HG02870 (cell line): ENCODE data around the gene PPP4R4.
"Not testable (repeated sequence)": the region's sequence is repeated elsewhere in the genome, so short reads cannot be mapped to it uniquely, and the experiment has no call there.

Experiments
- ATAC-seq: cut with Tn5 transposase; IDR thresholded peaks from one replicate; pipeline ENCODE4 v1.9.1; 2021; ENCODE audit warnings: mild to moderate bottlenecking, moderate library complexity; ENCODE audit not compliant: unreplicated experiment

PPP4R4 gene

DNA sequence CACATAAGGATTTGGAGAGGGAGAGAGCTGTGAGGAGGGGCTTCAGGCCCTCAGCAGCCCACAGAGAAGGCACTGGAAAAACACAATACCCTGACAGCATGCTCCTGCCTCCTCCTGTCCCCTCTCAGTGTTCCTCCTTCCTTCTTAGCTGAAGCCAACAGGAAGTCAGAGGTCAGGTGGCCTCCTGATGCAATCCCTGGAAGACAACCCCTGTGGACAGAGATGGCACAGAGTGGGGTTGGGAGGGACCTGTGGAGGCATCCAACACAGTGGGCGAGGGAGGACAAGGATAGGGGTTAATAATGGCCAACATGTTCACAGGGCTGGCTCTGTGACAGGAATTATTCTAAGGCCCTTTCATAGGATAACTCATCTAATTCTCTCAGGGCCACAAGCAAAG is 29.4 kb upstream of the PPP4R4 start:
- no peak for ATAC-seq

DNA sequence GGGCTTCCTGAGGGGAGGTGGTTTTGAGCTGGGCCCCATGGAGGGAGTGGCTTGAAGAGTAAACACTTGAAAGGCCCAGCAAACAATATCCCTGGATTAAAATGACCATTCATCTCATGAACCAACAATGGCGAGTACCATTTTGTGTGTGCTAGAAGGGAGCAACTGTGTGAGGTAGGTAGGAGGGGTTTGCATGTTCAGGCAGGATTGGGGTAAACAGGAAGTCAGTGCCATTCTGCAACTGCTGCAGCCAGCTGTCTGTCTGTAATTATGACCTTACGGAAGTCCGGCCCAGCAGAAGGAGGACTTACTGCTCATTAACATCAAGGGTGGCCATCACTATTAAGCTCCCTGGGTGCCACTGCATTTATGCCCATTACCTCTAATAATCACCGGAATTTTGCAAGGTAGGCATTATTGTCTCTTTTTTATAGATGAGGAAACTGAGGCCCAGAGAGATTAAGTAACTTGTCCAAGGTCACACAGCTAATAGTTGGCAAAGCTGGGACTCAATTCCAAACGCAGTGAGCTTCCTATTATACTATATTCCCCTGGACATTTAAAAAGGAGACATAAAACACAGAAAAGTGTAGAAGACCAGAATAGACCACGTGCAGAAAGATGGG is 28.1 kb upstream of the PPP4R4 start:
- ATAC-seq: no peak

DNA sequence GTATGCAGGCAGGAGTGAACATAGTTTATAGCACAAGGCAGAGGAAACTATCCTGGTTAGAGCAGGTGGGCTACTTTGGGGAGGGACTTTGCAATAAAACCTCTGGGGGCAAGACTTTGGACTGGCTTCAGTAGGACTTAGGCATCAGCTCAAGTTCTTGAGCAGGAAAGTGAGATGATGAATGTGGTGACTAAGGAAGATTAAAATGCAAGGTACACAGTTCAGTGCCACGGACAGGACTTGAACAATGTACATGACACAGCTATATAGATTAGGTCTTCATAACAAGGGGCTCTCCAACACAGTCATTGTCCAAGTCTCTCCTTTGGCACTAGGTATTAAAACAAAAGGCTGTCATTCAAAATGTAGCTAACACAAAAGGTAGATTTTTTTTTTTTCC is 21.4 kb upstream of the PPP4R4 start:
- no peak for ATAC-seq

DNA sequence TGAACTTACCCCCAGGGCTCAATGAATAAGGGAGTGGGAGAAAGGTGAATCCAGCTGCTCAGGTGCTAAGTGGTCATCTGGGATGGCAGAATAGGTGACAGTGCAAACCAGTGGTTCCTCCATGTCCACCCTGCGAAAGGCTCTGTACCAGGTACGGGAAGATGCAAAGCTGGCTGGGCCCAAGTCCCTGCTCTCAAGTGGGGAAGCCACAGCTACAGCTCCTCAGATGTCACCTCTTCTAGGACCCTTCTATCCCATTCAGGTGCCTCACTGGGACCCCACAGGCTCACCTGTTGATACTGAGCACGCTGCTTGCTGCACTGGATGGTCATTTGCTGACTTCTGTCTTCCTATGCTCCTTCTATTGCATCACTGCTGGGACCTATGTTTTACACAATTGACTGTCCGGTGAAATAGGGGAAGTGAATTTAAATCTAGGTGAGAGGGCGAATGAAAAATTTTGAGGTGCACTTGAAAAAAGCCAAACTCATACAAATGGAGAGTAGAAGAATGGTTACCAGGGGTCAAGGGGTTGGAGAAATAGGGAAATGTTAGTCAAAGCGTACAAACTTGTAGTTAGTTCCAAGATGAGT is 20.3 kb upstream of the PPP4R4 start:
- ATAC-seq: no peak

DNA sequence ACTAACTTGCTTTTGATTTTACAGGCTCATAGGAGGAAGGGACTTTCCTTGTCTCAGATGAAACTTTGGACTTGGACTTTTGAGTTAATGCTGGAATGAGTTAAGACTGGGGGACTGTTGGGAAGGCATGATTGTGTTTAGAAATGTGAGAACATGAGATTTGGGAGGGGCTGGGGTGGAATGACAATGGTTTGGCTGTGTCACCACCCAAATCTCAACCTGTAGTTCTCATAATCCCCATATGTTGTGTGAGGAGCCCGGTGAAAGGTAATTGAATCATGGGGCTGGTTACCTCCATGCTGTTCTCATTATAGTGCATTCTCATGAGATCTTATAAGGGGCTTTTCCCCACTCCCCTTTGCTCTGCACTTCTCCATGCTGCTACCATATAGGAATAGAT is 18.0 kb upstream of the PPP4R4 start:
- ATAC-seq: not testable (repeated sequence)

DNA sequence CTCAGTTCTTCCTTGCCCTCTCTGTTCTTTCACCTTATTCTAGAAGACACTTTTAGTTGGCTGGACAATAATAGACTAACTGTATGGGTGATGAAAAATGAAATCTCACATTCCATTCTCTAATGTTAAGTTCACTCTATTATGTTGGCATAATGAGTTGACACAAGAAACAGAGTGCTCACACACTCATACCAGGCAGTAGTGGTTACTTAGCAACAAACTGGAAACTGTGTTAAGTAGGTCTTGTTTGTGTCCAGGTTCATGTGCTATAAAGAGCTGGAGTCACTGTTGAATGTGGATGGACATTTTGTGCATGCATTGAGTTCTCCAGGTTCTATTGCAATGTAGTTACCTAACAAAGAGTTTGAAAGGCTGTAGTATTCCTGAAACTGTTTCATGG is 16.9 kb upstream of the PPP4R4 start:
- no peak for ATAC-seq

DNA sequence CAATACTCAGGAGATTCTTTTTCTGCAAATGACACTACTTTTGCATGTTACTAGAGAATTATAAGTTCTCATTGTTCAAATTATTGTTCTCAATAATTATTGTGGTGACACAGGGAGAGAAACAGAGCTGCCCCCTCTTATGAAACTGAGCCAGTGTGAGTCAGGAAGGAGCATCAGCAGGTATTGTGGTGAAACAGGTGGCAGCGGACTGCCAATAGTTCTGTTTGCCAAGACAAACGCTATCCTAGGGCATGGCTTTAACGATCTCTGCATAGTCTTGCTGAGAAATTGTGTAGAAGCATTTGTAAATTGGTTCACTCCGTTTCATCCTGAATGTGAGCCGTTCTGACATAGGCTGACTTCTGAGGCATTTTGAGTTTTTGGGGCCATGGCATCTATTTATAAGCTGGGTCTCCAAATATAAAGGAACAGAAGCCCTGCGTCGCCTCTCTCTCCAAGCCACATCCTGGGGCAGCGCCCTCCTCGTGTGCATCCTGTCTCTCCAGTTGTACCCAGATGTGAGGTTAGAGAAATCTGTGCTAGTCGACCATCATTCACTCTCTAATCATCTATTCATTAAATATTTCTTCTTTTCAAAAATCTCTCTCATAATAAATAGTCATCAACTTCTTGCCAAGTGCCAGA is 15.8 kb upstream of the PPP4R4 start:
- ATAC-seq: no peak

DNA sequence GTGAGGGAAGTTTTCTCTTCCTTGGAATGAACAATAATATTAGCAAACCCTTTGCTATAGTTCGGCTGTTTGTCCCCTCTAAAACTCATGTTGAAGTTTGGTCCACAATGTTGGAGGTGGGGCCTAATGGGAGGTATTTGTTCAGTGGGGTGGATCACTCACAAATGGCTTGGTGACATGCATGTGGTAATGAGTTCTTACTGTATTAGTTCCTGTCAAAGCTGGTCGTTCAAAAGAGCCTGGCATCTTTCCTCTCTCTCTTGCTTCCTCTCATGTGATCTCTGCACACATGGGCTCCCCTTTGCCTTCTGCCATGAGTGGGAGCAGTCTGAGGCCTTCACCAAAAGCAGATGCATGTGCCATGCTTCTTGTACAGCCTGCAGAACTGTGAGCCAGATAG is 13.1 kb upstream of the PPP4R4 start:
- no peak for ATAC-seq

DNA sequence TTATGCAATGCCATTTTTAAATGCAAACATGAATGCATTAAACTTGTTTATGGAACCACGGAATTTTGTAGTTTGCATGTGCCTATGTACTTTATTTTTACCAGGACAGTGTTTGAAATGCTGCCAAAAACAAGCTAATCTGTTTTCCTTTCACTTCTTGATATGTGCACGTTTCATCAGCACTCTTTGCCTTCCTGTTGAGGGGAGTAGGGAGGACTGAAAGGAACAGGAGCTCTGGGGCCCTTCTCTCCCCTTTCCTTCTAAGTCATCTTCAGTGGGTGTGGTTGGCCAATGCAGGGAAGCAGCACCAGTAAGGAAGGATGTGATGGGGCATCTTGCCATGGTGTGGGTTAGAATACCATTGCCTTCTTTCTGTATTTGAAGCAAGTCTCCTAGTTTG is 12.1 kb upstream of the PPP4R4 start:
- no peak for ATAC-seq

DNA sequence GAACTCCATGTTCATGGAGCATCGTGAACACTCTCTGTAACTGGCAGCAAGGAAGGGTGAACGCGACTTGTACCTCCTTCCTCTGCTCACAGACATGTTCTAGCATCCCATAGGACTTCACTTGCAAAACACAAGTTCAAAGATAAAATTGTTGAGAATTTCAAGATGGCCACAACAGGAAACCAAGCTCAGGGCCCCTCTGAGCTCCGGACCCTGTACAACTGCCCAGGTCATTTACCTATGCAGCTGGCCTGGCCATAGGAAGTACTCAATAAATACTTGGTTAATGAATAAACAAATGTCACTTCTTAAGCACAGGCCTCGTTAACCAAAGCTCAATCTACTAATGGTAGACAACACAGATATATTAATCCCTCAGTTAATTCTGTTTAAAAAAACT is 11.7 kb upstream of the PPP4R4 start:
- no peak for ATAC-seq

DNA sequence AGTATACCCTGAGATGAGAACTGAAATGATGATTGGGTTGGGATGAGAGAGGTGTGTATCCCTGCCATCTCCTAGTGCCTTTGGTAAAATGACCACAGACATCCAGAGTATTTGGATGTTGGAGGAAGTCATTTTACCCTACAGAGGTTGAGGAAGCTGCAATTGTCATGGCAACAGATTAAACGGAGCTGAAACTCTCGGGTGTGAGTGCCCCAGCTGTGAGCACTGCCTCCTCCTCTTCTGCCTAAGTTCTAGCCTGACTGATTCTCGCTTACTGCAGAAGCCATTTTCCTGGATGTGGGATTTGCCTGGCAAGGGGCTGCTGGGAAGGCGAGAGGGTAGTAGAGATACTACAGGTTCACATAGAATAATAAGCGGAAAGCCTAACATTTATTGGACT is 10.3 kb upstream of the PPP4R4 start:
- no peak for ATAC-seq

DNA sequence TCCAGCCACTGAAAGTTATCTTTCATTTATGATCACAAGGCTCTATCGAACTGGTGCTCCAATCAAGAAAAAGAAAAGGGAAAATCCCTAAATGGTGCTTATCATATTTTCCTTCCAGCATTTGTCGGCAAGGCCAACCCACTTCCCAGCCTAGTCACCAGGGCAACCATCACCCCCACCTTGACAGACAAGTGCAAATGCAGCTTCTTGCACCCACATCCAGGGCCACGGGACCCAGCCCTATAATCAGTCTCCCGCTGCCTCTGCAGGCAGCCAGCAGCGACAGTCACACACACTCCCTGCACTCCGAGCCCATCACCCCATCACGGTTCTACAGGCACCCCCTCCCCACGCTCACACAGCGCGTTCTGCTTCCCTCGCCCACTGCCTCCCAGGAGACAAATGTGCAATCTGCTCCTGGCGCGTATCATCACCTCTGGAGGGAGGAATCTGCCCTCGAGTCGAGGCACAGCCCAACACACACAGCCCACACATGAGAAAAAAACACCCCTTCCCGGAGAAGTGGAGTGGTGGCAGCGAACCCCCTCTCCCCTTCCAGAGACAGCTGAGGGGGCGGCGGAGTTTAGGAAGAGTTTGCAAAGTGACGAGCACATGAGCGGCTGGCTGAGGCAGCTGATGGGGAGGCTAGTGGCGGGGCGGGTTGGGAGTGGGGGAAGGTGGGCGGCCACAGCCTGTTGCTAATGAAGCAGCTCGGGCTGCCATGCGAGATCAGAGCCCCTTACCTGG is 9.3 kb upstream of the PPP4R4 start:
- ATAC-seq: no peak

DNA sequence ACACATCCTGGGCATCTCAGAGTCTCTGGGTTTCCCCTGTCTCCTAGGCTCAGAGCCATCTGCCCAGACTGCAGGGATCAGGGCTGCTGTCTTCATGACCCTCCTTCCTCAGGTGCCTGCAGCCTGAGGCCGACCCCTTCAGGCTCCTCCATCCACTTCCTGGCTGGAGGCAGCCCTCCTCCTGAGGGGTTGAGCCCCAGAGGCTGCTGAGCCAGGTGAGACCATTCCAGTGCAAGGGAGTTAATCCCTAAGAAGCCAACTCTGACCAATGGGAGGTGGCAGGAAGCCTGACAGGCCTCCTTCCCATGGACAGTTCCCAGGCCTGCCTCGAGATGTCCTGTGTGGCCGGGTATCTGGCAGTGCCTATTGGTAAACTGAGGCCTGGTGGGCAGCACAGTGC is 8.4 kb upstream of the PPP4R4 start:
- no peak for ATAC-seq

DNA sequence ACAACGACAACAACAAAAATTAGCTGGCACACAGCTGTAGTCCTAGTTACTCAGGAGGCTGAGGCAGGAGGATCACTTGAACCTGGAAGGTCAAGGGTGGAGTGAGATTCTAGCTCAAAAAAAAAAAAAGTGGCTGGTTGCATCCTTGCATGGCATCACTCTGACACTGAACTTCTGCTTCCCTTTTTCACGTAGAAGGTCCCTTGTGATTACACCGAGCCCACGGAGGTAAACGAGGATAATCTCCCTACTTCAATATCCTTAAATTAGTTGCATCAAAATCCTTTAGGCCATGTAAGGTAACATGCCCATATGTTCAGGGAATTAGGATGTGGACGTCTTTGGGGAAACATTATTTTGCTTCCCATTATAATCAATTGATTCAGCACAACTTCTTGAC is 4.0 kb upstream of the PPP4R4 start:
- ATAC-seq: no peak

DNA sequence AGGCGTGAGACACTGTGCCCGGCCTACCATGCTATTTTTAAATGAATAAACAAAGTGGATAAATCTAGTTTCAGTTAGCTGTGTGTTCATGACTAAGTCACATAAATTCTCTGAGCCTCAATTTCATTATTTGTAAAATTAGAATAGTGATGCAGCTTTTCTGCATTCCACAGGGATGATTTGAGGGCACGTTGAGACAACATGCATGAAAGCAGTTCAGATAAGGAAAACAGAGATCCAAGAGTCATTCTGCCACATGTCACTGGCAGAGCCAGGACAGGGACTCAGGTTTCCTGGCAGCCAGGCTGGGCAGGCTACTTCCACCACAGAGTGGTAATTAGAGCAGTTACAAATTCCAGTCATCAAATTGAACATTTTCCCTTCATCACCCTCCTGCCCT is 2.9 kb upstream of the PPP4R4 start:
- ATAC-seq: no peak

DNA sequence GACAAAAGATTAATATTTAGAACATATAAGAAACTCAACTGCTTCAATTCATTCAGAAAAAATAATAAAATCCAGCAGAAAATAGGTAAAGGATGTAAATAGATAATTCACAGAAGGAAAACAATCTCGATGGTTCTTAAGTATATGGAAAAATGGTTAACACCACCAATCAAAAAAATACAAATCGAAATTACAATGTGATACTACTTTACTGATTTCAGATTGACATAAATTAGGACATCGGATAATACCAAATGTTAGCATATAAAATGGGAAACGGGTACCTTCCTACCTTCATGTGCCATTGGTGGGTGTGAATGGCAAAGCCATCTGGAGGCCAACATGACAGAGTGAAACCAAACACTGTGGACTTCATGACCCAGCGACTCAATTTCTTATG is 1.6 kb upstream of the PPP4R4 start:
- ATAC-seq: no peak

DNA sequence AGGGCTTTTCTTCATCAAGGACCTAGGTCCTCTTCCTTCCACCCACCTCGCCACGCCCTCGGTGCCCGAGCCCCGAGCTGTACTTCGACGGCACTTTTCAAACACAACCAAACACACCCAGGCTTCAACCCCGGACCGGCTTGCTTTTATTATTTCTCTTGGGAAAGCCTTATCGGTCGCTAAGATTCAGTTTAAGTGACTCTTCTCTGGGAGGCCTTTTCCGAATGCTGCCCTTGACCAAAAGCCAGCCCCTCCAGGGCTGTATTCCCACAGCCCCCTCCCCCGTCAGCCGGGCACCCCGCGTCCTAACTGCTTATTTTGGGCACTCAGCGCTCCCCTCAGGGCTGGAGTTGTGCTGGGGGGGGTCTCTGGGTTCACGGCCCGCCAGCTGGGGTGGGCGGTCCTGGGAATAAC is 644 bp upstream of the PPP4R4 start:
- ATAC-seq: no peak

DNA sequence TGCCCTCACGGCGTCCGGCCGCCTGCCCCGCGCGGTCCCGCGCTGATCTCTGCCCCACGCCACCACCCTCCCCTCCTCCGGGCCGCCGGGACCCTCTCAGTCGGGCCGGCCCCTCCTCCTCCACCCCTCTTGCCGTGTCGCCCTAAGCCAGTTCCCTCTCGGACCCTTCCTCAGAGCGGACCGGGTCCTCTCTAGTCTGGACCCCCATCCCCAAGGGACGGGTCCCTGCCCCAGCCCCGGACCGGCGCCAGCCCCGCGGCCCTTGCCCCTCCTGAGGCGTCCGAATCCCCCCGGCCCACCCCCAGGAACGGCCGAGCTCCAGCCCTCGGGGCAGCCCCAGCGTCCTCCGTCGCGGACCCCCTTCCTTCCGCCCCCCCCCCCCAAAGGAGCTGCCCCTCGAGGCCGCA is 485 bp downstream of the PPP4R4 start:
- ATAC-seq: no peak

DNA sequence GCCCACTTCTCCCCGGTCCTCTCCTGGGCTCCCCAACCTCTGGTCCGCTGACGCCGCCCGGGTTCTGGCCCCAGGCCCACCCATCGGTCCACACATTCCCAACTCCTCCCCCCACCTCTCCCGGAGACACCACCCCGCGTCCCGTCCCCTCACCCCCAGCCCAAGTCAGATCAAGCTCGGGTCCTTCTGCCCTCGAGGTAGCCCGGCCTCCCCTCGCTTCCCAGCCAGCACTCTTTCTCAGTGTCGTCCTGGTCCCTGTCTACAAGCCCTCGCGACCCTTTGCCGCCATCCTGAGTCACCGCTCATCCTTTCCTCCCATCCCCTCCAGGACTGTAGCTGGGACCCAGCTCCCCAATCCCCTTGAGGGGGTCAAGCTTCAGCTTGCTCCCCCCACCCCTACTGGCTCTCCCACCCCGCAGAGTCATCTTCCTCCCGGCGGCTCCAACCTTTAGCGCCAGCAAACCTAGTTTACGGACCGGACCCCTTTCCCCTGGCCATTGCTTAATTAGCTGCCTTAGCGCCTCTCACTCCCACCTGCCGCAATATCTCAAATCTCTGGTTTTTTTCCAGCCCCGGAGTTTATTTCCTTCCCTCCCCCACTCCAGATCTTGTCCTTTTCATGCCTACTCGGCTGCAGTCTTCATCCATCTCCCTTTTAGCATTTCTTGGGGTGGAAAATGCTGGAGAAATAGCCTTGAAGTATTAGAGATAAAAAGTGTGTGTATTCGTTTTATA is 1.1 kb downstream of the PPP4R4 start:
- no peak for ATAC-seq

DNA sequence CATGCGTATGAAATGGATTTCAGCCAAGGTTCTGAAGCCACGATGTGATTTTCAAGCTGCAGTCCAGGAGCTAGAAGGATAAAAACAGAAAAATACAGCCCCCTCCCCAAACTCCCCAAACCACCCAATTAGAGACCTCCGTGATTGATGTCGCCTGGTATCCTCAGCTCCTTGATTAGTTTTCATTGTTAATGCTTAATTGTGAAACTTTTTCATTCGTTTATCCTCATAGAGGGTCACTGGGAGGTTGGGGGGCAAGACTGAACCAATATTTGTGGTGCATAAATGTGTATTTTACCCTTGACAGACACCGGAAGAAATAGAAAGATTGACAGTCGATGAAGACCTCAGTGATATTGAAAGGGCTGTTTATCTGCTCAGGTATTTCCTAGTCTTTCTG is 1.6 kb downstream of the PPP4R4 start:
- no peak for ATAC-seq

DNA sequence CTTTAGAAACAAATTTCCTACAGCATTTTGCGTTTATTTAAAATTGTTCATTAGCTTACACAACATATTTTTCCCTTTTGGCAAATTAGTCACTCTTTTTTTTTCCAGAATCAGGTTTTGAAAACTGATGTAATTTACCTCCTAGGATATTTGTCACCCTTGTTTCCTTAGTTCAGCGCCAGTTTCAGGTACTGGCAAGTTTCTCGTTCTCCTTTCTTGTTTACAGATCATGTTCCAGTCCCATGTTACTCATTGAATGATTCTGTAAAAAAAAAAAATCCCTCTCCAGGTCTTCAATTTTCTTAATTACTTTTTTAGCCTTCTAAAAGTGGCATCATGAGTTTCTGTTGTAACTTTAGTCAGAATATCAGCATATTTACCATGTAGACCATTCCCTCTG is 2.7 kb downstream of the PPP4R4 start:
- no peak for ATAC-seq
